ENCODE results near the gene IDH3G.
A peak's percentile ranks its signal among the peaks of the same experiment; 100 is the strongest.
"Not testable (repeated sequence)": the region's sequence is repeated elsewhere in the genome, so short reads cannot be mapped to it uniquely, and the experiment has no call there.

Gene IDH3G

GRCh38 chrX:153794018-153794896 lies at the start of gene IDH3G, which contains the start of gene SSR4:
Gene IDH3G (minus strand): TSS chrX:153794375. CDS start chrX:153794326, 49 bp downstream.
Gene SSR4 (plus strand): TSS chrX:153794668. CDS start chrX:153794688, 20 bp downstream.
- DNase-seq = peak; percentile 90

- no peak for DNase-seq
Measured at GRCh38 chrX:153836921-153837320, 42.7 kb upstream of the IDH3G start.

- DNase-seq = no peak
Measured at GRCh38 chrX:153832728-153833127, 38.6 kb upstream of the IDH3G start.

DNA sequence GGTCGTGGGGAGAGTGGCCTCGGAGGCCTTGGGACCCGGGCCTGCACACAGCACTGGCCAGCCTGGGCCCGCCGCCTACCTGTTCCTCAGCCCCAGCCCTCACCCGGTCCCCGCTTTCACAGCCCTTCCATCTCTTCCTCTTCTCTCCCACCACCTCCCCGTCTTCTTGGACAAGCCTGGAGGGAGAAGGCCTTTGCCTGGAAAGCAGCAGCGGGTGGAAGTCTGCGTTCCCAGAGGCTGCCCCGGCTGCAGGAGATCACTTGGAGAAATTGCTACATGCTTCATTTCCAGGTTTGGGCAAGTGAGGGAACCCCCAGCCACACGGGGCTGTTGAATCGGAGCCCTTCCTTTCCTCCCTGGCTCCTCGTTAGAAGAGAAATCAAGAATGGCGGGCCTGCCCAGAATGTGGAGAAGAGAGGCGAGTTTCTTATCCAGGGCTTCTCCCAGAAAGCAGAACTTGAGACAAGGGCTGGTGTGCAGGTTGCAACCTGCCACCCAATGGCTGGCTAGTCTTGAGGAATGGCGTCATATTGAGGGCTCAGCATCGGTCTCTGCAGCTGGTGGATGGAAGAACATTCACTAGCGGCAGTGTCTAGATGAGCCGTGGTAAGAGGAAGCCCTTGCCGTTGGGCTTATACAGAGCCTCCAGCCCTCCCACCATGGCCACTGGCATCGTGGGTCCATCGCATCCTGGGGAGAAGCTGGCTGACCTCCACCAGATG lies 37.4 kb upstream of the IDH3G start:
- DNase-seq = no peak

- no peak for DNase-seq
Measured at GRCh38 chrX:153830640-153831428, 36.7 kb upstream of the IDH3G start.

GRCh38 chrX:153829799-153830639 lies 35.8 kb upstream of the IDH3G start, which contains the start of gene PDZD4:
Gene PDZD4 (minus strand): TSS chrX:153830544. CDS start chrX:153830298, 246 bp downstream.
- no peak for DNase-seq

- no peak for DNase-seq
Measured at GRCh38 chrX:153829549-153829798, 35.3 kb upstream of the IDH3G start.

DNA sequence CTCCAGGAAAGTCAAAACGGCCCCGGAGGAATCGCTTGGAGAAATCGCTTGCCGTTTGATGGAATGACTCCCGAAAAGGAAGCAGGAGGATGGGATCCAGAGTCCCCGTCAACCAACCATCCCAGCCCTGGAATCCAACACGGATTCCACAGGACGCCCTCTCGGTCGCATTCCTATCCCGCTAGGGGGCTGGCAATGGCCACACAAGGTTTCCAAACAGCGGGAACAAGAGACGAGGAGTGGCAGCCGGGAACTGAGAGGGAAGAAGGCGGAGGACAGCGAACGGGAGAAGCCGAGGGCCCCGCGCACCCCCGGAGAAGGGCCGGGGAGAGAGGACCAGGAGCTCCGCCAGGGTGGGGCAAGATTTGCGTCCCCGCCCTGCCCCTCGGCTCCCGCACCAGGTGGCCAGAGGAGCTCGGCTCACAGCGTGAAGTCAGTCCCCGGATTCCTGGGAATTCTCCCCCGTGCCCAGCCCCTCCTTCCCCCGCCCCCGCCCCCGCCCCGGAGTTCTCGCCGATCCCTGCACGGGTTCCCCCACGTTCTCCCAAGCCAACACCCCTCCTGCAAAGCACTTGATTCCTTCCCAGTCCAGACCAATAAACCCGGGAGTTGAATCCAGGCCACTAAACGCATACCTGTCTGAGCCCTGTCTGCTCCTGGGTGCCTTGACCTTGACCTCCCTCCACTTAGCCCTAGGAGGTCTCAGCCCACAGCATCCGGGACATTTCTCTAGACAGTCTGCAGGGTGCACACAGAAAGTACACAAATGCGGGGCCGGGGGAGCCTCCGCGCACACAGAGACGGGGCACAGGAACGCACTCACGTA lies 34.8 kb upstream of the IDH3G start:
- no peak for DNase-seq

GRCh38 chrX:153828308-153828707 lies 34.1 kb upstream of the IDH3G start:
- DNase-seq = no peak

DNA sequence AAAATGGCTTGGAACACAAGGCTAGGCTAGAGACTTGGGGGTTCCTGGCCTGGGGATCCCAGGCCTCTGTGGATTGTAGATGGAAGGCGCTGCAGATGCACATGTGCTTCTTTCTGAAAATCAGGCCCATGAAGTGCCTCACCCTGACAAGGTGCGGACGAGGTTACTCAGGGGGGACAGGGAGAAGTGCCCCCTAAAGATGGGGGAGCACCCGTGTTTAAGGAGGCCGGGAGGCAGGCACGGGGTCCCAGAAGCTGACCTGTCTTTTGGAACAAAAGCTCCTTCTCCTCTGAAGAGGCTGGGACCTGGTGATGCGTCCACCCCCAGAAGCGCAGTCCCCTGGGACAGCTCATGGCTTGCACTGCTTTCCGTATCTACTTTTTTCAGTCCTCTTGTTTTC lies 33.7 kb upstream of the IDH3G start:
- DNase-seq = no peak

- no peak for DNase-seq
Measured at GRCh38 chrX:153827016-153827415, 32.8 kb upstream of the IDH3G start.

GRCh38 chrX:153825042-153825441 lies 30.9 kb upstream of the IDH3G start:
- no peak for DNase-seq

DNA sequence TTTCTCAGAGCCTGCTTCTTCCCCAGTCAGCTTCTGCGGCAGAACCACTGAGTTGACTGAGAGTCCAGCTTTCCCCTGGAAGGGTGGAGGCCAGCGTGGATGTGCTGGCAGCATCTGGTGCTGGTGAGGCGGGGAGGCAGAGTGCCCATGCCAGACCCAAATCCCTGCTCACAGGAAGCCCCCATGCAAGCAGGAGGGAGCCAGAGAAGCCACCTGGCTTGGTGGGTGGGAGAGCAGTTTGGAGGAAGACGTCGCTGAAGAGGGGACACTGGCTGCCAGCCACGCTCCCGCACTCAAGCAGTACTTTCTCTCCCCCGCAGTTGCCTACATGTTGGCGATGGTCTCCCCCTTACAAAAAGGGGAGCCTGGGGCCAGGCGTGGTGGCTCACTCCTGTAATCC lies 30.2 kb upstream of the IDH3G start:
- no peak for DNase-seq

DNA sequence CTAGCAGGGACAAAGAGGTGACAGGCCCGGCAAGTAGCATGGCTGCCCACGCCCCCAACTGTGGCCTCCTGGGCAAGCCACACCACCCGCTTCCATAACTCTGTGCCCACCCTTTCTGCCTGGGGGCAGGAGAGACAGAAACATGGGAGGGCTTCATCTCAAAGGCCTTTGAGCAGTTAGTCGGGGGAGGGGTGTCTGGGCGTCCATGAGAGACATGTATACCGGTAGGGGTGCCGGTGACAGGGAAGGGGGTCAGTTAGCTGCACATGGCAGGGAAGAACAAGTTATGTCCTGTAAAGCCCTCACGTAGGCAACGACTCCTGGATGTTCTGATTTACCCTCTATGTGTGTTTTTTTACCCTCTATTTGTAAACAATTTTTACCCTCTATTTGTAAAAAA lies 26.9 kb upstream of the IDH3G start:
- DNase-seq = no peak

- no peak for DNase-seq
Measured at GRCh38 chrX:153820601-153821000, 26.4 kb upstream of the IDH3G start.

DNA sequence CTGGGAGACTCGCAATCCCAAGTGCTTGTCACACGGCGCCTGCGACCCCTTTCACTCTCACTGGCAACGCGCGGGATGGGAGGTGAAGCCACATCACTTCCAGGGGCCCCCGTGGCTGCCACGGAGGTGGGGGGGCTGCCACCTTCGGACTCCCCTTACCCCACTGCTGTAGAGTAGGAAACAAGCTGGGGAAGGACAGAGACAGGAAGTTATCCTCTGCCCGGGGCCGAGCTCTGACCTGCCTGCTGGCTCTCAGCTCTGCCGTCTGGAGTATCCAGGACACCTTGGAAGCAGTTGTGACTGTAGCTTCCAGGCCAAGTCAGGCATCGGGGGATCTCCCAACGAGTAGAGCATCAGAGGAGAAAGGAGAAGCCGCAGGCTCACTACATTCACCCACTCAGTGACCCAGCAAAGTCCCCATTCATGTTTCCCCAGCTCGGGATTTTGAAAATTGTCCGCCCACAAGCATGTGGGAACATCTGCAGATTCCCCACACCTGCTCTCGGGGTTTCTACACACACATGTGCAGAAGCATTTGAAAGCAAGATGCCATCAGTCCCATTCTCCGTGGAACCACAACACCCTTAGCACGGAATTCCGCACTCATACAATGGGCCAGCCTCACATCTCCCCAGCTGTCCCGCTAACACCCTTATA lies 25.3 kb upstream of the IDH3G start:
- no peak for DNase-seq

- DNase-seq = peak; percentile 41
Measured at GRCh38 chrX:153818571-153819383, 24.6 kb upstream of the IDH3G start.

- not testable (repeated sequence) for DNase-seq
Measured at GRCh38 chrX:153818064-153818463, 23.9 kb upstream of the IDH3G start.

DNA sequence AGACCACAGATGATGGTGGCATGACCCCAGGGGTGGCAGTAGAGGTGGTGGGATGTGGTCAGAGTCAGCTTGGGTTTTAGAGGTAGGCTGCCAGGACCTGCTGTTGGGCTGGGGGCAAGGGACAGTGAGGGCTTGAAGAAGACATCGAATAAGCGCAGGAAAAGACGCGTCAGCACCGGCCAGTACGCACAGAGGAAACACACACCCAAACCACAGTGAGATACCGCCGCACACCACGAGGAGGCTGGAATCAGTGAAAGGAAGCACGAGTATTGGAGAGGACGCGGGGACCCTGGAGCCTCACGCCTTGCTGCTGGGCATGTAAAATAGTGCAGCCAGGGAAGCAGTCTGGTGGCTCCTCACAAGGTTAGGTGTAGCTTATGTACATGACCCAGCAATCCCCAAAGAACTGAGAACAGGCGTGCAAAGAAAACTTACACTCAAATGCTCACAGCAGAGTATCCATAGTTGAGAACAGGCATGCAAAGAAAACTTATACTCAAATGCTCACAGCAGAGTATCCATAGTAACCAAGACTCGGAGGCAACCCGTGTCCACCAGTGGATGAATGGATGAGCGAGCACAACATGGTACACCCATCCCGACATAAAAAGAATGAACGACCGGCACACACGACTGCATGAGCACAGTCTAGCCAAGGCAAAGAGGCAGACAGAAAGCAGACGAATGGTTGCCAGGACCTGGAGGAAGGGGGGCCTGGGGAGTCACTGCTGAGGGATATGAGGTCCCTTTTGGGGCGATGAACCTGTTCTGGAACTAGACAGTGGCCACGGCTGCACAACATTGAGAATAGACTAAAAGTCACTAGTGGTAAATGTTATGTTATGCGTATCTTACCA lies 22.9 kb upstream of the IDH3G start:
- DNase-seq = no peak
